HK-2 (cell line): ENCODE measurements around the gene MOCS2.

ENCODE experiments used
- DNase-seq: peaks from one replicate; pipeline ENCODE4 v3.0.0-alpha.2; 2018; ENCODE audit not compliant: unreplicated experiment

The MOCS2 gene

DNA sequence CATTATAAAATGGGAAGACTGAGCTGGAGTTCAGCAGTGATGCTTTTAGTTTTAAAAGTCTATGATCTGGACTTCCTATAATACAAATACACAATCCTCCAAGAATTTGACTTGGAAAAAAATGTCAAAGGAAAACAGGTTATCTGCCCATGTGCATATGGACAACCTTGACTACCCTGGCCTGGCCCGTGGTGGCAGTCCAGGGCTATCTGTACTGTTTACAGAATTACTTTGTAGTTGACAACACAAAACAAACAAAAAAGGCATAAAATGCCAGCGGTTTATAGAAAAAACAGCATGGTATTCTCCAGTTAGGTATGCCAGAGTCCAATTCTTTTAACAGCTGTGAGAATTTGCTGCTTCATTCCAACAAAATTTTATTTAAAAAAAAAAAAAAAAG lies 17.3 kb downstream of the MOCS2 start:
- no peak for DNase-seq

DNA sequence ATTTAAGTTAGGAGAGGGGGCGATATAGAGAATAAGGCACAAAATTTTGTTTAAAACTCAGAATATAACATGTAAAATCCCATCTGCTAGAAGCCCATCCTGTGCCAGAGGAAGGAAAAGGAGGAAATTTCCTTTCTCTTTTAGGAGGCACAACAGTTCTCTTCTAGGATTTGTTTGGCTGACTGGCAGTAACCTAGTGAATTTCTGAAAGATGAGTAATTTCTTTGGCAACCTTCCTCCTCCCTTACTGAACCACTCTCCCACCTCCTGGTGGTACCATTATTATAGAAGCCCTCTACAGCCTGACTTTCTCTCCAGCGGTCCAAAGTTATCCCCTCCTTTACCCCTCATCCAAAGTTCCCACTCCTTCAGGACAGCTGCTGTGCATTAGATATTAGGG lies 18.3 kb downstream of the MOCS2 start:
- DNase-seq, result no peak

DNA sequence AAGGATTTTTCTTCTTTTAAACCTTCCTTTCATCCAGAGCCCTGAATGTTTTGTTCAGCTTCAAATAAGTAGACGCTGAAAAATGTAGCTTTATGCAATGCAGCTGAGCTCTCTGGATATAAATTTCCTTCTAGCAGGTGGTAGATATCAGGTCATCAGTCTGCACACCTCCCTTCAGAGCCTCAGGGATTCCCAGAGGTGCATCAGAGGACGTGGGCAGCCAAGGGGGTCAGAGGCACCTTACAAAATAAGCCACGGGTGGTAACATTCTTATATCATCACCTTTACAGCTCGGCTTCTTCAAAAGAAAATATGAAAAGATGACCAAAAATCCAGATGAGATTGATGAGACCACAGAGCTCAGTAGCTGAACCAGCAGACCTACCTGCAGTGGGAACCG lies 19.3 kb downstream of the MOCS2 start:
- DNase-seq, result no peak

DNA sequence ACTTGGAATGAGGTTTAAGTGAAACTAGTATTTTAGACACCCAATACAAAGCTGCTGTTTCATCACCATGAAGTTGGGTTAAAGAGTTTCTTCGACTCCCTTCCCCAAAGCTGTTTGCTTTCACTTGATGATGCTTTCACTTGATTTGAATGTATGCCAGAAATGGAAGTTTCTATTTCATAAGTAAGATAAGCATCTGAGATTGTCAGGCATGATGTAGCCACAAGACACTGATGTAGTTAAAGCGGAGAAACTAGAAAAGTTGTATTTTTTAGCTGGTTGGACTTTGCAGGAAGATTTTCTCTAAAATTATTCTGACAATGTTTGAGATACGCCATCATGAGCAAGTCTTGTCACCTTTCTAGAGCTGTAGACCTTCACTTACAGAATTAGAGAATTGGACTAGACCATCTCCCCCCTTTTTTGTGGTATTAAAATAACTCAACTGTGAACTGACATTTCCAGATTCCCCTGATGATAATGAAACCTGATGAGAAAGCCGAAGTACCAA lies 20.0 kb downstream of the MOCS2 start:
- DNase-seq, result no peak

DNA sequence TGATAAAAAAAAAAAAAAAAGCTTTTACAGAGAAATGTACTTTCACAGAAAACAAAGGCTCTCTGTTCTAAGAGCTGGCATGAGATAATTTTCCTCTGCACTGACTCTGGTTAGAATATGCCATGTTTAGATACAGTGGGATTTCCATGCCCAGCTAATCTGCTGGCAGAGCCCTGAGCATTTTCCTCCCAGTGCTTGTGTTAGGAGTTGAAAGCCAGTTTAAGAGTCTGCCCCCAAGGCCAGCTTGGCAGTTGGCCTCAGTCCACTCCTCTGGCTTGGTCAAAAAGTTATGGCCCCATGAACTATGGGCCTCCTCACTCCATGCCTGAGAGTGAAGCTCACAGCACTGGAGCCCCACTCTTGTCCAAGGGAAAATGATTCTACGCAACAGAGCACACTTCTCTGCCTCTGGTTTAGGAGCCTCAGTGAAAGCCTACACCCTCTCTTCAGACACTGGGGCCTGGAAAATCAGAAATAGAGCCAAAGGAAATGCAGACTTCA lies 21.9 kb downstream of the MOCS2 start:
- DNase-seq, result no peak

DNA sequence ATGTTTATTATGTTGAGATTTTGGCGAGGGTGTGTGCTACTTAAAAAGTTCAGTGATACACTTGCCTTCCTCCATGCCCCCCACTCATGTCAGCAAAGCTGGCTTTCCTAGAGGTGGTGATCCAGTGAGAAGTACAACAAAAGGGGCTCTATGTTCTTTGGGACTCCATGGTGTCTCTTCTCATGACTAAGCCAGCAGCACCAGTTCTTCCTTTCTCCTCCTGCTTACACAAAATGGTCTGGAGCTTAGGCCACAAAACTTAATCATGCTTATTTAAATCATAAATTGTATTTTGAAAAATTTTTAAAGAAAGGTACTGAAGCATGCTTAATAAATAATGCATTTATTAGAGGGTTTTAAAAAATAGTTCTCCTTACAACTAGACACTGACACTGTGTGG lies 22.4 kb downstream of the MOCS2 start:
- no peak for DNase-seq

DNA sequence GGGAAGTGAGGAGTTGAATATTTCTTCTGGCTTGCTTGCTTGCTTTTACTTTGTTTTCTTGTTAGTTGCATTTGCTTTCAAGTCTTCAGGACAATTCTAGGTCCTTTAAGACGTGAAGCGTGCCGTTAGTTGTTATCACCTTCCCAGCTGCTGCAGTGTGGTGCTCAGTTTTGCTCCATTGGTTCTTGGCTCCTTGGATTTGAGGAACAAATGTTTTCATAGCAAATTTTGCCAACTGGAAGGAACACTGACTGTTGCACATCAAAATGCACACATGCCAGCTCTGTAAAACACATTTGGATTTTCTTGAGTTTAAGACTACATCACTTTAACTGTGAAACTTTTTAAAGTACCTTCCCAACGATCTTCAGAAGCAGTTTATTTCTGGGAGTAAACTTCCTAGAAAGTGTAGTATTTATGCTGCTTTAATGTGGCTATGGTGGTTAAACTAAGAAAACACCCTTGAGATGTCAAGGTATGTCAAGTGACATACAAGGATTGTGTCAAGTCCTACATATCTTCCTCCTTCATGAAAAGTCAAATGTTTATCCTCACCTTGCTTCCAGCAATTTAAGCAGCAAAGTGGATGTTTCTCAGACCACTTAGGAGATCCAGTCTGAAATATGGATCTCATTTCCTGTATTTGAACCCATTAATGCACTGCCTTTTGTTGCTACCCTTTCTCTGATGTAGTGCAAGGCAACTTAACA lies 24.9 kb downstream of the MOCS2 start:
- no peak for DNase-seq

DNA sequence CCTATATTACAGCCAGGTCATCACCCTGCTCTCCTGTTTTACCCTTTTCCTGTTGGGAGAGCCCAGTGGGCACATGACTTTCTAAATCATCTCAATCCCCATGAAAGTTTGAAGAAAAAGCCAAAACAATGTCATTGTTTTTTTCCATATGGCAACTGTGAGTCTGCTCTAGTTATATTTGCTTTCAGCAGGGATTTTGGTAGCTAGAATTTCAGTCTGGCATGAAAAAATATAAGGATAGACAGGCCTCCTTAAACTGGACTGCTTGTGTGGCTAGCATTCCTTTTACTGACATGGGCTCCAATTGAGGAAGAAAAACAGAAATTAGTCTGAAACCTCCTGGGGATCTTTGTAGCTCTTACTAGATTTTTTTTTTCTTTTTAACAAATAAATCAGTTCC lies 25.6 kb downstream of the MOCS2 start:
- DNase-seq, result no peak

DNA sequence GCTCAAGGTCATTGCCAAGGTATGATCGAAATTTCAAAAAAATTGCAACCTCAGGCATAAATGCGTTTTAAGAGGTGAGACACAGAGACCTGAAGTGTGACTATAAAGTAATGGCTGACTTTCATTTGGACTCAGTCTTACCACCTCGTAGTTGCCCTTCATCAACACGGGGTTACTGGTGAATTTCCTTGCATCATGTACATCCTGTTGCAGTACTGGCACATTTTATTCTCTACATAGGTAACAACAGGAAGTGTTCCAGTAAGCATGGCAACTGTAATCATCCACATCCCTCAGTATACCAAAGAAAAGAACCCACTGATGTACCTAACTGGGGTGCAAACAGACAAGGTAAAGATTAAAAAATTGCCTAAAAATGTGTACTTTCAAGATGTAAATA lies 29.3 kb downstream of the MOCS2 start:
- DNase-seq, result no peak

DNA sequence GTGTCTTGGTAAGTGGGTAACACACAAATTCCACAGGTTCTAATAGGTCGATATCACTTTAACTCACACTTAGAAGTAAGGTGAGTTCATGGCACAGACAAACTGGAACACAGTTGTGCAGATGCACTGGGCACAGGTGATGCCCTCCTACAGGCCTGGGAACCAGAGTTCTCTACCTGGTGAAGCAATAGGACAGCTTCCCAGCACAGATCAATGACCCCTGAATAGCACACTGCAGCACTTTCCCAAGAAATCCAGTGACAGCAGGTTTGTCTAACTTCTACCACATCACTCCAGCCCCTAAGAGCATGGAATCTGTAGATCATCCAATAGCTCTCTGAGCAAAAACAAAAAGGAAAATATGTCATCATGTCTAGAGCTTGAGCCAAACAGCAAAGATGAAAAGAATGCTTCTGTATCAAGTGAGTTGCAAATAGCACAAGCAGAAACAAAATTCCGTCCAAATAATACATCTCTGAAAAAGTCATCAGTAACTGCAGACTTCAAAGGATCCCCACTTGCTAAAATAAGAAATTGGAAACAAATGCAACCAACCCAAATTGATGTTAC lies 33.5 kb downstream of the MOCS2 start:
- DNase-seq, result no peak

DNA sequence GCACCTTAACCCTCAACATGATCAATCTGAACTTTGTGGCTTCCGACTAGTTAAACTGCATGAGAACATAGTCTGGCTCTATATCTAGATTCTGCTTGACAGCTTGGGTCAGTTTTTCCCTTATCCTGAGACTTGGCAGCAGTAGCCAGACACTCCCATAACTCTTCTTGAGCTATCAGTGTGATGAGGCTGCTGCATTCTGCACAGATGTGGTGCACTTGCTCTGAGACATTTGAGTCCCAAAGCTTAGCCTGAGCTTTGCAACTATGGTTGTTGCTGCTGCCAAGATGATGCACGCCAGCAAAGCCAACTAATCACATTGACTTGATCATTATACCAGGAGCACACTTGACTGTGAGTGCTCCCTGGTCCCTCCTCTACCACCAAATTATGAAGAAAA lies 36.2 kb downstream of the MOCS2 start:
- no peak for DNase-seq

DNA sequence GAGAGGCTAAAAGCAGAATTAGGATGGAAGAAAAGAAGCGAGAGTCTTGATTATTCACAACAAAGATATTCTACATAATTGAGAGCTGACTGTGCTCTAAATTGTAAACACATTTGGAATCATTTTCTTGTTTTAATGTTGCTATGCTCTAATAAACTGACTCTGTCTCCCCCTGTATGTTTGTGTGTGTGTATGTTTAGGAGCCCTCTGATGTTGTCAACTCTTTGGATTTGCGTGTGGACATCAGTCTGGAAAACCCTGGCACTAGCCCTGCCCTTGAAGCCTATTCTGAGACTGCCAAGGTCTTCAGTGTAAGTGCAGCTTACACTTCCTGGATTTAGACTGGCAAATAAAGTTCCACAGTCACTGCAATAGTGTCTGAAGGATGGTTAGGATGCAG lies 37.8 kb downstream of the MOCS2 start:
- no peak for DNase-seq

DNA sequence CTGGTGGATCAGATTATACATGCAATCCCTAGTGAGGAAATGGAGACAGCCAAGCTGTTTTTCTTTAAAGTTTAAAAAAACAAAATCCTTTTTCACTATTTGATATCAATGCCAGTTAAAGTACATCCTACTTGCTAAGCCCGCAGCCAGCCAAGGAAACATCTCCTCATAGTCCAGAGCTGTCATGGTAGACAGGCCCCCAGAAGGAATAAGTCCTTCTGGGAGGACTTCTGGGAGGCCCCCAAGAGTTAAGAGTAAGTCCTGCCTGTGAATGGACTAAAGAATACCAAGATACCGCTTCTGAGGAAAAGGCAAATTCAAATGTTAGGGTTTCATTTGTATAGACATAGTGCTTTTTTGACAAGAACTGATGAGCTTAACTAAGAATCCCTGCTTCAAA lies 38.3 kb downstream of the MOCS2 start:
- DNase-seq, result no peak

DNA sequence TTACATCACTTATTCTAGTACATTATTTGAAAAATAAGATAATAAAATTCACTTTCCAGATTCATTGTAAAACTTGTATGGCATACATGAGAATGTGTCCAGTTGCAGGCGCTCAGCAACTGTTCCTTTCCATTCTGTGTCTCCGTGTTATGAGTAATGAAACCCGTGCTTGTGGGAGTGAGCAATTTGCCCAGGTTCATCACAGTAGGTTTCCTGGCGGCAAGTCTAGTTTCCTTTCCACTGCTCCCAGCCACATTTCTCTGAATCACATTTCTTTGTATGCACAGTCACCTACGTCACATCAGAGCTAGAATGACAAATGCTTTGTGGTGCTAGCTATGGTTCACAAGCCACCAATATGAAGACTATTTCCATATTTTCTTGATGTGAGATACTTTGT lies 39.9 kb downstream of the MOCS2 start:
- DNase-seq, result peak; percentile 19

DNA sequence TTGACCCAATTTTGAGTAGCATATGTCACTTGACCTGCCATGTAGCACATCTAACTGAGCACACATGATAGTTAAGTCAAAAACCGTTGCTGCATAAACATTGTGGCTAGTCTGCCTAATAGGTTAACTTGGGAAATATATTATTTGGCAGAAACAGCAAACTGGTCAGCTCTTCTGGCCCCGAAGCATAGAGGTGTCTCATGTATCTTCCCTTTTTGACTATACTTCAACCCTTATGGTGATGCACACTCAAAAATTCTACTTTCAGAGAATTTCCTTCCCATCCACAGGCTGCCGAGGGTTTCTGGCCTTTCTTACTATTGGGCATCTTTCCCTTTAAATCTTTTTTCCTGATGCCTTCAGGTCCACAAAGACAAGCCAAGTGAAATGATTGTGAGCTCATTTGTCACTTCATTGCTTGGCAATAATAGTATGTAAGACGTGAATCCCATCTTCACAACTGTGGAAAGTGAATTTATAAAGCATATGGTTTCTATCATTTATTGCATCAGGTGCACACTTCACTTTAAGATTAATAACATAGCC lies 41.2 kb downstream of the MOCS2 start:
- DNase-seq, result no peak

DNA sequence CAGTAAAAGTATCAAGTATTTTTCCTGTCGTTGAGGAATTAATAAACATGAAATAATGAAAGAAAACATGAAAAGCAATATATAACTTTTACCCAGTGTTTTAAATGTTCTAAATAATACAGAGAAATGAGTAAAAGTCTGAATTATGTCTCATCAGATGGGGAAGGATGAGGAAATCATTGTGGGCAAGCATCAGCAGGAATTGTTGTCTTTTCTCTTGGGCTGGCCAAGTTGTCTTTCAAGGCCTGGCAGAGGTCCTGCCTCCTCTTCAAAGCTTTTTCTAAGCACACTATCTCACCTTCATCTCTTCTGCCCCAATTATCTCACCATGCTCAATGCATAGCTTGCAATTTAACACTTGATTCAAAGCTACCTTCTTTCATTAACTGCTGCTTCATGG lies 41.9 kb downstream of the MOCS2 start:
- no peak for DNase-seq

DNA sequence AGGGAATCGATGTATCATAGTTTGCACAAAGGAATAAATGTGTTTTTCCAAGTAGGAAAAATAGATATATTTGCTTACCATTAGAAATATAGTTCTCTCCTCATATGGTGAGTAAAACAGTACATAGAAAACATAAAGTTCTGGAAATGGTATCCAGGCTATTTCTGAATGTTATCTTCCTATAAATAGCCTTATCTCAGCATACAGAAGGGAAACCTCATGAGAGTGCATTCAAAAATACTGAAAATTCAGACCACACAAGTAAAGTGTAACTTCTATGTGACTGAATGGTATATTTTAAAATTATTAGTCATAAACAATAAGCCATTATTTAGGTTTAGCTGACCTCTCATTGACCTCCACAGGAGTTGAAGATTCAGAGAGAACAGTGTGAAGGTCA lies 43.5 kb downstream of the MOCS2 start:
- no peak for DNase-seq

DNA sequence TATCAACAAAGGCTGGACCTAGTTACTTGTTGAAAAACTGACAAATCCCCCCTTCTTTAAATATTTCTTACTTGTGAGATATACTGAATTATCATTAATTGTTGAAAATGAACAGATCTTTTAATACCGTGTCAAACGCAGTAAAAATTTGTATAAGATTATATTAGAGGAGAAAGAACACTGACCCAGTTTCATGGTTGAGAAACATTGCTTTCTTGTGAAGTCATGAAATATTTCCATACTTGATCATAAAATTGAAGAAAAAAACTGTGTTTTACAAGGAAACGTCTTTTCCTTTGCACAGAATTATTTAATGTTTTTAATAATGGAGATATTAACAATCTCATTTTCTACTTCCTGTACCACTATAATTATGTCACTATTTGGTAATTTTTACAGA lies 45.8 kb downstream of the MOCS2 start:
- DNase-seq, result no peak

DNA sequence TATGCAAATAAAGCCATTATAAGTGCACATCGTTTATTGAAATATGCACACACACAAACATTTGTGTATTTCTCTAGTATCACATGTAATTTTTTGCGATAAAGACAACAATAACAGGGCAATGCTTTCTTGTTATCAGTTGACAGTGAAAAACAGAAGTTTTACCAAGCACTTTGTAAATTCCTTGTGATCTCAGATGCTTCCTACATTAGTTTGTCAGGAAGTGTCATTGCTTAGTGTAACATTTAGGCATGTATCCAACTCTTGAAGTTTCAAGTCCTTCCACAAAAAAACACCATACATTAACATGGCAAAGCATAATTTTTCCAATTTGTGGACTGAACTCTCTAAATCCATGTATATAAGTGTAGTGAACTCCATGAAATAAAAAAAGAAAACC lies 46.4 kb downstream of the MOCS2 start:
- DNase-seq, result no peak

DNA sequence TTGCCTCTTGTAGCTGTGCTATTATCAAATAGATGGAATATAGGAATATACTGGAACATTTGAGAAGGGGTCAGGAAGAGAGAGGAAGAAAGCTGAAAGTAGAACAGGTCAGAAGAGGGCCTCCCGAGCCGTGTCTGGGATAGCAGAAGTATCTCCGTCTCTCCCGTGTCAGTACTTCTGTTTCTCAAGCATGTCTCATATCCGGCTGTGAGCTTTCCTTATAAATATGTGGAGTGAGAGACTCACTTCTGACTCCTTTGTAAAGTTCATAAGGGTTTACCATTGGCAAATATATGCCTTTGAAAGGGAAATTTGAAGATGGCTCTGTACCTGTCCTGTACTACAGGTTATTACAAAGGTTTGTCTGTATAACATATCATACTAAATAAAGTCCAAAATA lies 50.3 kb downstream of the MOCS2 start:
- DNase-seq, result no peak

DNA sequence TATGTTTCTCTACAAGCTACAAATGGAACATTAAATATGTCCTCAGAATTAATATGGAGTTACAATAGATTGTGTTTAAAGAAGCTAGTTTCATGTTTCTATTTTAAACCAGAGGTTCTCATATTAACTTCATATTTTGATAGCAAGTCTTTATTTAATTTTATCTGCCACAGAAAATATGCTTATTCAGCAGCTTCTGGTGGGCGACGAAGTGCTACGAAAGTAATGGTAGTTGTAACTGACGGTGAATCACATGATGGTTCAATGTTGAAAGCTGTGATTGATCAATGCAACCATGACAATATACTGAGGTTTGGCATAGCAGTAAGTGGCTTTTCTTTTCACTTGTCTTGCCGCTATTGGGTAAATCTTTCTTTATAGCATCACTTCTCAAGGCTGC lies 54.2 kb downstream of the MOCS2 start:
- no peak for DNase-seq

DNA sequence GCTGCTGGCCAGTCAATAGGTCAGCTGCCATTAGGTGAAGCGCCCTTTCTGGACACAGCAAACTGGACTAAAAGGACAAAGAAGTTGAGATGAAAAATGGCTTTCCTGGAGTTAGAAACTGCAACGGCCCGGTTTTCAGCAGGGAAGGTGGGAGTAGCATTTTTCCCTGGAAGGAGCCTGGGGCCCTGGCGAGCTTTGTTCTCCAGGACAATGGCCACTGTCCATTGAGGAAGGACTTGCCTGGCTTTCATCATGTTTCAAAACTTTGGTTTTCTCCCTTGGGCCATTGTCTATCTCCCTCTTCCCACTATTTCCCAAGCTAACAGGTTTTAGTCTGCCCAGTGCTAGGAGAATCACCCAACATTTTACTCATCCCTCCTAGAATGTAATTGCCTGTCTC lies 56.2 kb downstream of the MOCS2 start:
- no peak for DNase-seq

DNA sequence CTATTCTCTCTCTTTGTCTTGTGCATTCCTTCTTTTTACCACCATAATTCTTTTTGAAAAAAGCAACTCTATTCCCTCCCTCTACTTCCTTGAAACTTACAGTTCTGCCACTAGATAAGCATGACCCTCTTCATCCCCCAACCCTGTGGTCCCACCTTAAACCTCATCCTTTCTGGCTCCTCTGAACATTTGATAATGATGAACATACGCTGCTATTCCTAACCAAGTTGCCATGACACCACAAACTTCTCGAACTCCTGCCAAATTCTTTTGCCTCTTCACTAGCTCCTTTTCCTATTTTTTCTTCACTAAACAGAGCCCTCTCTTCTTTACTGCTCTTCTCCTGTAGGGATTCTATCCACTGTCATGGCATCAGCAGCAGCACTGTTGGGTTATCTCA lies 57.1 kb downstream of the MOCS2 start:
- no peak for DNase-seq
